Measurements from ENCODE around the gene RPS6KB1.

GRCh38 chr17:59899099-59899498 is 6.2 kb downstream of the RPS6KB1 start:
- TF ChIP-seq CTCF (IDR thresholded peaks at IDR 0.05; ENCODE audit: poor library complexity, severe bottlenecking) = no peak
- TF ChIP-seq EZH2 (IDR thresholded peaks at IDR 0.05; ENCODE audit: borderline replicate concordance, insufficient read depth, low read length, poor library complexity, severe bottlenecking) = no peak
- no peak for TF ChIP-seq RAD21 (conservative IDR thresholded peaks at IDR 0.05)
- TF ChIP-seq MXI1 (conservative IDR thresholded peaks at IDR 0.05; ENCODE audit: poor library complexity, severe bottlenecking) = no peak
- TF ChIP-seq POLR2AphosphoS5 (IDR thresholded peaks at IDR 0.05) = no peak
- no peak for TF ChIP-seq EP300 (conservative IDR thresholded peaks at IDR 0.05; ENCODE audit: poor library complexity, severe bottlenecking)
- no peak for TF ChIP-seq REST (IDR thresholded peaks at IDR 0.05; ENCODE audit: borderline replicate concordance)
- TF ChIP-seq TAF1 (IDR thresholded peaks at IDR 0.05; ENCODE audit: low read depth) = no peak
- no peak for TF ChIP-seq SMC3 (conservative IDR thresholded peaks at IDR 0.05; ENCODE audit: poor library complexity)

All from neural cell (in vitro differentiated cells).